ENCODE measurements around the gene UBE2O.
"Not testable (repeated sequence)": the region's sequence is repeated elsewhere in the genome, so short reads cannot be mapped to it uniquely, and the experiment has no call there.

Gene UBE2O

DNA sequence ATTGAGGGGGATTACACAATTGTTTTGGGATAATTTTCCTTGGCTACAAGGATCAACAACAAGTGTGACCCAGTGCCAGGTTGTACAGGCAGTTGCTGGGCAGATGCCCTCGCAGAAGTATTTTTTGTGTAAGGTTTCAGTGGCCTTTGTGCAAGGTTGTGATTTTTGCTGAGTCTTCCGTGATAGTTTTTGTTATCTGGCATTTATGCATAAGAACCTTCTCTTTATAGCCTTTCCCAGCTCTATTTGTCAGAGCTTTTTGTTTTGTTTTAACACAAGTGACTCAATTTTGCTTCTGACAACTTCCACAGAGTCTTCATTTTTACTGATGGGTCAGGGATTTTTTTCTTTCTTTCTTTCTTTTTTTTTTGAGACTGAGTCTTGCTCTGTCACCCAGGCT, 92.5 kb downstream of the UBE2O start:
- no peak for TF ChIP-seq ZFX (IDR thresholded peaks at IDR 0.05)
- TF ChIP-seq, protein P1, sequence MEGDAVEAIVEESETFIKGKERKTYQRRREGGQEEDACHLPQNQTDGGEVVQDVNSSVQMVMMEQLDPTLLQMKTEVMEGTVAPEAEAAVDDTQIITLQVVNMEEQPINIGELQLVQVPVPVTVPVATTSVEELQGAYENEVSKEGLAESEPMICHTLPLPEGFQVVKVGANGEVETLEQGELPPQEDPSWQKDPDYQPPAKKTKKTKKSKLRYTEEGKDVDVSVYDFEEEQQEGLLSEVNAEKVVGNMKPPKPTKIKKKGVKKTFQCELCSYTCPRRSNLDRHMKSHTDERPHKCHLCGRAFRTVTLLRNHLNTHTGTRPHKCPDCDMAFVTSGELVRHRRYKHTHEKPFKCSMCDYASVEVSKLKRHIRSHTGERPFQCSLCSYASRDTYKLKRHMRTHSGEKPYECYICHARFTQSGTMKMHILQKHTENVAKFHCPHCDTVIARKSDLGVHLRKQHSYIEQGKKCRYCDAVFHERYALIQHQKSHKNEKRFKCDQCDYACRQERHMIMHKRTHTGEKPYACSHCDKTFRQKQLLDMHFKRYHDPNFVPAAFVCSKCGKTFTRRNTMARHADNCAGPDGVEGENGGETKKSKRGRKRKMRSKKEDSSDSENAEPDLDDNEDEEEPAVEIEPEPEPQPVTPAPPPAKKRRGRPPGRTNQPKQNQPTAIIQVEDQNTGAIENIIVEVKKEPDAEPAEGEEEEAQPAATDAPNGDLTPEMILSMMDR (conservative IDR thresholded peaks at IDR 0.05), result no peak
- H3K27ac ChIP-seq, result no peak overlapping the region

DNA sequence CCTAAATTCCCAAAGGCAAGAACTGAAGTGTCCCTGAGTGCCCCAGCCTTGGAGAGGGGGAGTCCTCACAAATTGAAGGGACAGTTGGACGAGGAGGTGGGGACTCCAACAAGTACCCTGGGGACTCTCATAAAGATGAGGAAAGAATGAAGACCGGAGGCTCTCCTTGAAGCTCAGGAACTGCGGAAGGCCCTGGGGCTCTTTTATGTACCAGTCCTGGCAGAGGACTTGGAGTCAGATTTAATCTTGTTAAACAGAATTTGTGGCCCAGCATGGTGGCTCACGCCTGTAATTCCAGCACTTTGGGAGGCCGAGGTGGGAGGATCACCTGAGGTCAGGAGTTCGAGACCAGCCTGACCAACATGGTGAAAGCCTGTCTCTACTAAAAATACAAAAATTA, 93.2 kb downstream of the UBE2O start:
- H3K27ac ChIP-seq, result not testable (repeated sequence)

DNA sequence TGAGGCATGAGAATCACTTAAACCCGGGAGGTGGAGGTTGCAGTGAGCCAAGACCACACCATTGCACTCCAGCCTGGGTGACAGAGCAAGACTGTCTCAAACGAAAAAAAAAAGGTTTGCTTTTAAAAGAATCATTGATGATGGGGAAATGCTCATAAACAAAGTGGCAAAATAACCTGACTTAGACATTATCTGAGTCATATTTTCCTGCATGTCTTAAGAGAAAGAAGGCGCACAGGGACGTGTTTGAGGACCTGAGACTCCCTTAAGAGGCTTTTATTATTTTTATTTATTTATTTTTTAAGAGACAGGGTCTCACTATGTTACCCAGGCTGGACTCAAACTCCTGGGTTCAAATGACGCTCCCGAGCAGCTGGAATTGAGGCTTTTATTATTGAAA, 93.6 kb downstream of the UBE2O start:
- no peak overlapping the region for H3K27ac ChIP-seq
- TF ChIP-seq, protein P1 (conservative IDR thresholded peaks at IDR 0.05), result no peak
- TF ChIP-seq ZFX (IDR thresholded peaks at IDR 0.05), result no peak

DNA sequence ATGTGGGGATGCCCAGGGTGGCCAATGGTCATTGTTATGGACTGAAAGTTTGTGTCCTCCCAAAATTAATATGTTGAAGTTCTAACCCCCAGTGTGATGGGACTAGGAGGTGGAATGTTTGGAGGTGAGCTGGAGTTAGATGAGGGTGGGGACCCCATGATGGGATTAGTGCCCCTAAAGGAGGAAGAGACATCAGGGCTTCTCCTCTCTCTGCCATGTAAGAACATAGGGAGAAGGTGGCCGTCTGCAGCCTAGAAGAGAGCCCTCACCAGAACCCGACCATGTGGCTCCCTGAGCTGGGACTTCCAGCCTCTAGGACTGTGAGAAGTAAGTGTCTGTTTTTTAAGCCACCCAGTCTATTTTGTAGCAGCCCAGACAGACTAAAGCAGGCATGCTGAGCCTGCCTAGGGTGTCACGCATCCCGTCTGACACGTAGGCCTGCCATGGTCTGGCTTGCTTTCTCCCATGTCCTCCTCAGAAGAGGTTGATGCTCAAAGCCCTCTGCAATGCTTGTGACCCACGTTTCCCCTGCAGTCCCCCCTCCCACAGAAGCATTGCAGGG, 95.3 kb downstream of the UBE2O start:
- TF ChIP-seq, protein P1 (conservative IDR thresholded peaks at IDR 0.05), result no peak
- TF ChIP-seq ZFX (IDR thresholded peaks at IDR 0.05), result no peak
- no peak overlapping the region for H3K27ac ChIP-seq

DNA sequence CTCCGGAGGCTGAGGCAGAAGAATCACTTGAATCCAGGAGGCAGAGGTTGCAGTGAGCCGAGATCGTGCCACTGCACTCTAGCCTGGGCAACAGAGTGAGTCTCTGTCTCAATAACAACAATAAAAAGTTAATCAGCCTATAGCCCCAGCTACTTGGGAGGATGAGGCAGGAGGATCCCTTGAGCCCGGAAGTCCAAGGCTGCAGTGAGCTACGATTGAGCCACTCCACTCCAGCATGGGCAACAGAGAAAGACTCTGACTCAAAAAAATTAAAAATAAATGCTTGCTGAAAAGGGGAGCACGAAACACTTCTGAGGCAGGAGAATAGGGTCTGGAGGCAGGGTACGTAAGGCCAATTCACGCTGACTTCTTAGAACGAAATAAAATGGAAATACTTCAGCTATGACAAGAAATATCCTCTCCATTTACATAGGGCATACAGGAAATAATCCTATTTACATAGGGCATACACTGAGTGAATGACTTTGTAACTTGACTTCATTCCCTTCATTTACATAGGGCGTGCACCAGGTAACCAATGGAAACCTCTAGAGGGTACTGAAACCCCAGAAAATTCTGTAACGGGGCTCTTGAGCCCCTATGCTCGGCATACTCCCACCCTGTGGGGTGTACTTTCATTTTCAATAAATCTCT, 96.0 kb downstream of the UBE2O start:
- H3K27ac ChIP-seq, result no peak overlapping the region

DNA sequence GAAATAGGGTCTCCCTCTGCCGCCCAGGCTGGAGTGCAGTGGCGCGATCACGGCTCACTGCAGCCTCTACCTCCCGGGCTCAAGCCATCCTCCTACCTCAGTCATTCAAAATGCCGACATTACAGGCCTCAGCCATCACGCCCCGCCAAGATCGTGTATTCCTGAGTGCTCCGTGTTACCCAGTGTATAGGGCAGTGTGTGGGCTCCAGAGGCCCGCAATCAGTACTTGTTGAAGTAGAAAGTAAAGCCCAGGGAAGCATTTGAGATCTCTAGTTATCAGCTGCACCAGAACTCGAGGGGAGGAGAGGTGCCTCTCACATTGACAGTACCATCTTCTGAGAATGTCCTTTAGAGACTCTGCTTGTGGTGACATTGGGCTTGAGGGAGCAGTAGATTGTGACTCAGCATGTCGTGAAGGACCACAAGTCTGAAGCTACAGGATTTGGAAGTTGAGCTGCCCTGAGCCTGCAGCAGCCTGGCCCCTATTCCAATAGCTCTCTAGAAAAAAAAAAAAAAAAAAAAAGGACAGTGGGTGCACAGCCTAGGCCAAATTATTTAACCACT, 98.1 kb downstream of the UBE2O start:
- peak overlapping the region; percentile 85 for H3K27ac ChIP-seq

More for the DNA sequence above, 96.0 kb downstream of the UBE2O start:
- no peak for TF ChIP-seq ZFX (IDR thresholded peaks at IDR 0.05)
- TF ChIP-seq, protein P1 (conservative IDR thresholded peaks at IDR 0.05), result no peak

DNA sequence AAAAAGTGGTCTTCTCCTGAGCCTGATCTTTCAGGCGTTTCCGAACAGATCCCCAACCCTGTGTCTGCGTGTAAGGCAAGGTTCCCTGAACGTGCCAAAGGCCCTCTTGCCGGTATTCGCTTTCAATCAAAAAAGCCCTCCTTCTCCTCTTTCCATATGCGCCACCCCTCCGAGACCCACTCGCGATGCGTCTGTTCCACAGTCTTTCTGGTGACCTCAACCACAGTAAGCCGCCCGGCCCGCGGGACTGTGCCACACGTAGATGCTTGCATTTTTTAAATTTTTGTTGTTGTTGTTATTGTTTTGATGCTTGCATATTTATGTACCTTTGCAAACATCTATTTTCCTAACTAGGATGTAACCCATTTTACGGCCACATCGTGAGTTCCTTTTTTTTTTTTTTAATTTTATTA, 98.6 kb downstream of the UBE2O start:
- no peak for TF ChIP-seq ZFX (IDR thresholded peaks at IDR 0.05)
- TF ChIP-seq, protein P1 (conservative IDR thresholded peaks at IDR 0.05), result no peak
- H3K27ac ChIP-seq, result peak overlapping the region; percentile 85

More for the DNA sequence above, 98.1 kb downstream of the UBE2O start:
- TF ChIP-seq, protein P1 (conservative IDR thresholded peaks at IDR 0.05), result no peak
- TF ChIP-seq ZFX (IDR thresholded peaks at IDR 0.05), result no peak

All from C4-2B (cell line).